ENCODE data around the gene ETV2.

The ETV2 gene

GRCh38 chr19:35655600-35655999 is 14.1 kb downstream of the ETV2 start:
- no peak overlapping the region for H3K27ac ChIP-seq
- TF ChIP-seq CTCF (IDR thresholded peaks at IDR 0.05), result no peak
- H3K9me3 ChIP-seq, result no peaks in the 10 kb centered on the region
- no peaks in the 10 kb centered on the region for H3K27me3 ChIP-seq
- peaks cover 3 to 4% of the 10 kb centered on the region in 2 experiments for H3K4me1 ChIP-seq (ENCODE audit: control insufficient read depth in 1 of 2, insufficient read depth in 1 of 2, low read depth in 1 of 2, low read length in 1 of 2)
- peaks cover 96% of the 10 kb centered on the region for H3K36me3 ChIP-seq
- no peak overlapping the region for H3K4me3 ChIP-seq (ENCODE audit: low read depth in 1 of 2, low read length in 1 of 2)

GRCh38 chr19:35656700-35657099 is 15.2 kb downstream of the ETV2 start:
- Histone ChIP-seq H3K27me3 (no peaks in the 10 kb centered on the region), H3K4me1 (ENCODE audit: control insufficient read depth in 1 of 2, insufficient read depth in 1 of 2, low read depth in 1 of 2, low read length in 1 of 2) (no peaks in the 10 kb centered on the region), H3K36me3 (peaks cover 94% of the 10 kb centered on the region), H3K4me3 (ENCODE audit: low read depth in 1 of 2, low read length in 1 of 2) (no peak overlapping the region), H3K27ac (no peak overlapping the region), H3K9me3 (no peaks in the 10 kb centered on the region)
- no peak for TF ChIP-seq CTCF (IDR thresholded peaks at IDR 0.05)

GRCh38 chr19:35657904-35658700 is 16.6 kb downstream of the ETV2 start:
- TF ChIP-seq CTCF (IDR thresholded peaks at IDR 0.05), result no peak
- Histone ChIP-seq H3K4me3 (ENCODE audit: low read depth in 1 of 2, low read length in 1 of 2) (no peak overlapping the region), H3K9me3 (no peaks in the 10 kb centered on the region), H3K27ac (no peak overlapping the region), H3K27me3 (no peaks in the 10 kb centered on the region), H3K4me1 (ENCODE audit: control insufficient read depth in 1 of 2, insufficient read depth in 1 of 2, low read depth in 1 of 2, low read length in 1 of 2) (no peaks in the 10 kb centered on the region), H3K36me3 (peaks cover 81% of the 10 kb centered on the region)

GRCh38 chr19:35661995-35662340 is 20.4 kb downstream of the ETV2 start:
- H3K27me3 ChIP-seq, result no peaks in the 10 kb centered on the region
- H3K4me3 ChIP-seq (ENCODE audit: low read depth in 1 of 2, low read length in 1 of 2), result no peak overlapping the region
- H3K27ac ChIP-seq, result no peak overlapping the region
- no peaks in the 10 kb centered on the region for H3K9me3 ChIP-seq
- no peaks in the 10 kb centered on the region for H3K4me1 ChIP-seq (ENCODE audit: control insufficient read depth in 1 of 2, insufficient read depth in 1 of 2, low read depth in 1 of 2, low read length in 1 of 2)
- no peak for TF ChIP-seq CTCF (IDR thresholded peaks at IDR 0.05)
- H3K36me3 ChIP-seq, result peaks cover 50% of the 10 kb centered on the region

- Histone ChIP-seq H3K4me1 (ENCODE audit: control insufficient read depth in 1 of 2, insufficient read depth in 1 of 2, low read depth in 1 of 2, low read length in 1 of 2) (no peaks in the 10 kb centered on the region), H3K27ac (no peak overlapping the region), H3K9me3 (no peaks in the 10 kb centered on the region), H3K27me3 (peaks cover 9% of the 10 kb centered on the region), H3K36me3 (peaks cover 30% of the 10 kb centered on the region), H3K4me3 (ENCODE audit: low read depth in 1 of 2, low read length in 1 of 2) (no peak overlapping the region)
- no peak for TF ChIP-seq CTCF (IDR thresholded peaks at IDR 0.05)
Measured at GRCh38 chr19:35663981-35664380, 22.4 kb downstream of the ETV2 start.

Measured in neutrophil (primary cell).